ENCODE results near the gene USP17L5.
A peak's percentile ranks its signal among the peaks of the same experiment; 100 is the strongest.
"Not testable (repeated sequence)": the region's sequence is repeated elsewhere in the genome, so short reads cannot be mapped to it uniquely, and the experiment has no call there.

The USP17L5 gene

GRCh38 chr4:9339103-9339502, at the start of gene USP17L5:
Gene USP17L5 (plus strand): TSS chr4:9339403. CDS start chr4:9339403, 0 bp downstream.
- DNase-seq; H3K36me3 ChIP-seq; H3K27ac ChIP-seq; H3K4me3 ChIP-seq (ENCODE audit: low read depth, low read length); H3K27me3 ChIP-seq (ENCODE audit: insufficient read depth, low read depth, severe bottlenecking); H3K9me3 ChIP-seq (ENCODE audit: severe bottlenecking): not testable (repeated sequence)

GRCh38 chr4:9324191-9324590, 15.0 kb upstream of the USP17L5 start:
- not testable (repeated sequence) for H3K27ac ChIP-seq, H3K36me3 ChIP-seq, DNase-seq

GRCh38 chr4:9324865-9325264, 14.3 kb upstream of the USP17L5 start, which contains the start of gene USP17L24:
Gene USP17L24 (plus strand): TSS chr4:9325165. CDS start chr4:9325165, 0 bp downstream.
- H3K9me3 ChIP-seq (ENCODE audit: severe bottlenecking); H3K4me3 ChIP-seq (ENCODE audit: low read depth, low read length); H3K27ac ChIP-seq; DNase-seq; H3K27me3 ChIP-seq (ENCODE audit: insufficient read depth, low read depth, severe bottlenecking); H3K36me3 ChIP-seq: not testable (repeated sequence)

More at GRCh38 chr4:9324191-9324590, 15.0 kb upstream of the USP17L5 start:
- not testable (repeated sequence) for H3K4me3 ChIP-seq (ENCODE audit: low read depth, low read length); H3K9me3 ChIP-seq (ENCODE audit: severe bottlenecking); H3K27me3 ChIP-seq (ENCODE audit: insufficient read depth, low read depth, severe bottlenecking)

- H3K27me3 ChIP-seq (ENCODE audit: insufficient read depth, low read depth, severe bottlenecking); H3K9me3 ChIP-seq (ENCODE audit: severe bottlenecking); H3K4me3 ChIP-seq (ENCODE audit: low read depth, low read length); DNase-seq; H3K36me3 ChIP-seq; H3K27ac ChIP-seq: not testable (repeated sequence)
Observed at GRCh38 chr4:9329611-9330010, 9.6 kb upstream of the USP17L5 start, which contains the start of gene USP17L25. Gene USP17L25 (plus strand): TSS chr4:9329911. CDS start chr4:9329911, 0 bp downstream.

GRCh38 chr4:9334358-9334757, 4.8 kb upstream of the USP17L5 start, which contains the start of gene USP17L26:
Gene USP17L26 (plus strand): TSS chr4:9334658. CDS start chr4:9334658, 0 bp downstream.
- not testable (repeated sequence) for H3K36me3 ChIP-seq; H3K9me3 ChIP-seq (ENCODE audit: severe bottlenecking); H3K4me3 ChIP-seq (ENCODE audit: low read depth, low read length); H3K27me3 ChIP-seq (ENCODE audit: insufficient read depth, low read depth, severe bottlenecking); H3K27ac ChIP-seq; DNase-seq

- H3K27ac ChIP-seq; H3K4me3 ChIP-seq (ENCODE audit: low read depth, low read length); H3K27me3 ChIP-seq (ENCODE audit: insufficient read depth, low read depth, severe bottlenecking): not testable (repeated sequence)
Observed at GRCh38 chr4:9343848-9344247, 4.6 kb downstream of the USP17L5 start, which contains the start of gene USP17L27. Gene USP17L27 (plus strand): TSS chr4:9344148. CDS start chr4:9344148, 0 bp downstream.

GRCh38 chr4:9348593-9348992, 9.4 kb downstream of the USP17L5 start, which contains the start of gene USP17L28:
Gene USP17L28 (plus strand): TSS chr4:9348893. CDS start chr4:9348893, 0 bp downstream.
- not testable (repeated sequence) for DNase-seq; H3K27ac ChIP-seq; H3K9me3 ChIP-seq (ENCODE audit: severe bottlenecking); H3K4me3 ChIP-seq (ENCODE audit: low read depth, low read length); H3K36me3 ChIP-seq; H3K27me3 ChIP-seq (ENCODE audit: insufficient read depth, low read depth, severe bottlenecking)

More at GRCh38 chr4:9343848-9344247, 4.6 kb downstream of the USP17L5 start, which contains the start of gene USP17L27:
- not testable (repeated sequence) for DNase-seq; H3K36me3 ChIP-seq; H3K9me3 ChIP-seq (ENCODE audit: severe bottlenecking)

GRCh38 chr4:9350866-9351265, 11.7 kb downstream of the USP17L5 start:
- peak; percentile 27 for DNase-seq
- H3K4me3 ChIP-seq (ENCODE audit: low read depth, low read length); H3K9me3 ChIP-seq (ENCODE audit: severe bottlenecking); H3K27me3 ChIP-seq (ENCODE audit: insufficient read depth, low read depth, severe bottlenecking); H3K27ac ChIP-seq; H3K36me3 ChIP-seq: not testable (repeated sequence)

- H3K27me3 ChIP-seq (ENCODE audit: insufficient read depth, low read depth, severe bottlenecking); H3K36me3 ChIP-seq; H3K4me3 ChIP-seq (ENCODE audit: low read depth, low read length); DNase-seq; H3K27ac ChIP-seq; H3K9me3 ChIP-seq (ENCODE audit: severe bottlenecking): not testable (repeated sequence)
Observed at GRCh38 chr4:9353338-9353737, 14.1 kb downstream of the USP17L5 start, which contains the start of gene USP17L29. Gene USP17L29 (plus strand): TSS chr4:9353638. CDS start chr4:9353638, 0 bp downstream.

- not testable (repeated sequence) for H3K36me3 ChIP-seq; DNase-seq; H3K27me3 ChIP-seq (ENCODE audit: insufficient read depth, low read depth, severe bottlenecking); H3K27ac ChIP-seq; H3K4me3 ChIP-seq (ENCODE audit: low read depth, low read length); H3K9me3 ChIP-seq (ENCODE audit: severe bottlenecking)
Observed at GRCh38 chr4:9362829-9363228, 23.6 kb downstream of the USP17L5 start, which contains the start of gene USP17L30. Gene USP17L30 (plus strand): TSS chr4:9363129. CDS start chr4:9363129, 0 bp downstream.

- not testable (repeated sequence) for H3K9me3 ChIP-seq (ENCODE audit: severe bottlenecking); H3K27ac ChIP-seq; H3K4me3 ChIP-seq (ENCODE audit: low read depth, low read length); H3K27me3 ChIP-seq (ENCODE audit: insufficient read depth, low read depth, severe bottlenecking); H3K36me3 ChIP-seq; DNase-seq
Observed at GRCh38 chr4:9379881-9380280, 40.7 kb downstream of the USP17L5 start.

- not testable (repeated sequence) for H3K9me3 ChIP-seq (ENCODE audit: severe bottlenecking); H3K27me3 ChIP-seq (ENCODE audit: insufficient read depth, low read depth, severe bottlenecking); H3K4me3 ChIP-seq (ENCODE audit: low read depth, low read length); H3K27ac ChIP-seq; H3K36me3 ChIP-seq
- DNase-seq, result peak; percentile 61
Observed at GRCh38 chr4:9381012-9381534, 41.9 kb downstream of the USP17L5 start.
